GM10266 (cell line): Measurements from ENCODE around the gene CPXM1.
"Not testable (repeated sequence)": the region's sequence is repeated elsewhere in the genome, so short reads cannot be mapped to it uniquely, and the experiment has no call there.

Experiments
- DNase-seq: peaks from one replicate; pipeline ENCODE4 v3.0.0; 2012; ENCODE audit errors: extremely low spot score
- TF ChIP-seq, protein P1 (sequence below): IDR thresholded peaks from 2 replicates; pipeline ENCODE4 v1.5.1; 2012; ENCODE audit warnings: mild to moderate bottlenecking, low read depth; ENCODE audit not compliant: control insufficient read depth, insufficient read depth; ENCODE audit errors: missing control alignments

Gene CPXM1

DNA sequence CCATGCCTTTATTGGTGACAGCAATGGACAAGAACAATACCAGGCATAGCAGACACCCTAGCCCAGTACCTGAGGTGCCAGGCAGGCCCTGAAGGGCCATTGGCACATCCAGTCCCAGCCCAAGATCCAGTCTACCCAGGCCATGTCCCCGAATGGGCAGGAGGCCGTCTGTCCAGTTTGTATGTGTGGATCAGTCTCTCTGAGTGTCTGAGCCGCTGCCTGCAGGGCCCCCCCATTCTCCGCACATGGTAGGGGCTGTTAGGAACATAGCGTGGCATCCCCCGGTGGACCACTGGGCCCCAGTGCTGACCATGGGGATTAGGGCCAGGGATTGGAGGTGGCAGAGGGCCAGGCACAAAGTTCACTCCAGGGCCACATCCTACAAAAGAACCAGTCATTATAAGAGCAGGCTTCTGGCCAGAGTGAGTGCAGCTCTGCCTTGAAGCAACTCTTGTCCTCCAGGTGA, 34.9 kb upstream of the CPXM1 start:
- TF ChIP-seq, protein P1, sequence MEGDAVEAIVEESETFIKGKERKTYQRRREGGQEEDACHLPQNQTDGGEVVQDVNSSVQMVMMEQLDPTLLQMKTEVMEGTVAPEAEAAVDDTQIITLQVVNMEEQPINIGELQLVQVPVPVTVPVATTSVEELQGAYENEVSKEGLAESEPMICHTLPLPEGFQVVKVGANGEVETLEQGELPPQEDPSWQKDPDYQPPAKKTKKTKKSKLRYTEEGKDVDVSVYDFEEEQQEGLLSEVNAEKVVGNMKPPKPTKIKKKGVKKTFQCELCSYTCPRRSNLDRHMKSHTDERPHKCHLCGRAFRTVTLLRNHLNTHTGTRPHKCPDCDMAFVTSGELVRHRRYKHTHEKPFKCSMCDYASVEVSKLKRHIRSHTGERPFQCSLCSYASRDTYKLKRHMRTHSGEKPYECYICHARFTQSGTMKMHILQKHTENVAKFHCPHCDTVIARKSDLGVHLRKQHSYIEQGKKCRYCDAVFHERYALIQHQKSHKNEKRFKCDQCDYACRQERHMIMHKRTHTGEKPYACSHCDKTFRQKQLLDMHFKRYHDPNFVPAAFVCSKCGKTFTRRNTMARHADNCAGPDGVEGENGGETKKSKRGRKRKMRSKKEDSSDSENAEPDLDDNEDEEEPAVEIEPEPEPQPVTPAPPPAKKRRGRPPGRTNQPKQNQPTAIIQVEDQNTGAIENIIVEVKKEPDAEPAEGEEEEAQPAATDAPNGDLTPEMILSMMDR: no peak
- no peak for DNase-seq

DNA sequence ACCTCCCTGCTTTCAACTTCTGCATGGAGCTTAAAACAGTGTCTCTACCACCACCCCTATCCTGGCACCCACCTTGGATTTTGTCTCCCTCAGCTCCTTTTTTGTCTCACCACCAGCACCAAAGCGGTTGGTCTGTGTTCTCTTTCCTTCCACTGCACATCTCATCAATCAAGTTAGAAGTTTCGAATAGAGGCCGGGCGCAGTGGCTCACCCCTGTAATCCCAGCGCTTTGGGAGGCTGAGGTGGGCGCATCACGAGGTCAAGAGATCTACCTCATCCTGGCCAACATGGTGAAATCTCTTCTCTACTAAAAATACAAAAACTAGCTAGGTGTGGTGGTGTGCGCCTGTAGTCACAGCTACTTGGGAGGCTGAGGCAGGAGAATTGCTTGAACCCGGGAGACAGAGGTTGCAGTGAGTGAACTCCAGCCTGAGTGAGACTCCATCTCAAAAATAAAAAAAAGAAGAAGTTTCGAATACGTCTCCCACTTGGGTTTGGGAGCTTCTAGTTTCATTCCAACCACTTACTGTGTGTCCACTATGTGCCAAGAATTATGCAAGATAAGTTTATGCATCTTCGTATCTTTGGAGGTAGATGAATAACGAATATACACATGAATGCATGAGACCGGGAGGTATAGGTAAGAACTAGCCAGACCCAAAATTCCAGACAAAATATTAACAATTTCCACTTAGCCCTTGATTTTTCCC, 34.1 kb upstream of the CPXM1 start:
- TF ChIP-seq, protein P1: no peak

DNA sequence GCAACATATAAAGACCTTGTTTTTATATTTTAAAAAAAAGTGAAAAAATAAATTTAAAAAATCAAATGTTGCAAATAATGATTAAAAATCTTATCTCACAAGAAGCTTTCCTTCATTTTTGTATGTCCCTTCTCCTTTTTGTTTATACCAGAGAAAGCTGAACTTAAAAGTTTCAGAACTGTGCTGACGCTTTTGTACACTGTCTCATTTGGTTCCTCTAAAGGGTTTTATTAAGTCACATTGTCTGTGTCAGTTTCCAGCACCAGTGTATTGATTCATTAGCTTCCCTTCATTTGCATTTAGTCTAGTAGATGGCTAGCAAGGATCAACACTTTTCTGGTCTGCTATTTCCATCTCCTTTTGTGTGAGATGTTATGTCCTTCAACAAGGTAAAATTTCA, 33.3 kb upstream of the CPXM1 start:
- TF ChIP-seq, protein P1: no peak
- DNase-seq: no peak

More for the DNA sequence above, 34.1 kb upstream of the CPXM1 start:
- DNase-seq: no peak

DNA sequence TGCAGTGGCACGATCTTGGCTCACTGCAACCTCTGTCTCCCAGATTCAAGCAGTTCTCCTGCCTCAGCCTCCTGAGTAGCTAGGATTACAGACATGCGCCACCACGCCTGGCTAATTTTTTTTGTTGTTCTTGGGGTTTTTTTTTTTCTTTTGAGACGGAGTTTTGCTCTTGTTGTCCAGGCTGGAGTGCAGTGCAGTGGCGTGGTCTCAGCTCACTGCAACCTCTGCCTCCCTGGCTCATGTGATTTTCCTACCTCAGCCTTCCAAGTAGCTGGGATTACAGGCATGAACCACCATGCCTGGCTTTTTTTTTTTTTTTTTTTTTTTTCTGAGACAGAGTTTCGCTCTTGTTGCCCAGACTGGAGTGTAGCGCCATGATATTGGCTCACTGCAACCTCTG, 30.8 kb upstream of the CPXM1 start:
- DNase-seq: not testable (repeated sequence)

DNA sequence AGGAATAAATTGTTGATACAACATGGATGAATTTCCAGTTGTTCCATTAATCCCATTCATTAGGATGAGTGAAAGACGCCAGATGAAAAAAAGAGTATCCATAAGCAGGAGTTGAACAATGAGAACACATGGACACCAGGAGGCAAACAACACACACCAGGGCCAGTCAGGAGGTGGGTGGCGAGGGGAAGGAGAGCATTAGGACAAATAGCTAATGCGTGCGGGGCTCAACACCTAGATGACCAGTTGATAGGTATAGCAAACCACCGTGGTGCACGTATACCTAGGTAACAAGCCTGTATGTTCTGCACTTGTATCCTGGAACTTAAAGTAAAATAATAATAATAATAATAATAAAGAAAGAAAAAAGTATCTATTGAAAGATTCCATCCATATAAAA, 28.9 kb upstream of the CPXM1 start:
- DNase-seq: no peak
- TF ChIP-seq, protein P1: no peak

DNA sequence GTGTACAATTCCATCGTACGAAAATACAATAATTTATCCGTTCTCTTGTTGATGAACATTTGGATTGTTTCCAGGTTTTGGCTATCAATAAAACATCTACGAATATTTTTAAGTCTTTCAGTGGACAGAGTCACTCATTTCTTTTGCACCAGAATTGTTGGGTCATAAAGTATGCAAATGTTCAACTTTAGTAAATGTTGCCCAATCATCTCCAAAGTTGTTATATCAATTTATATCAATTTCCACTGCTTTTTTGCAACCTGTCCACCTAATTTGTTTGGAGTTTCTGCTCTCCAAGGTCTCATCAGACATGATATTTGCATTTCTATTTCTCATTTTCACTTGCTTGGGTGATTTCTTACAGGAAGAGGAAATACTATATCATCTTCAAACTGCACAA, 26.2 kb upstream of the CPXM1 start:
- TF ChIP-seq, protein P1: no peak
- no peak for DNase-seq

DNA sequence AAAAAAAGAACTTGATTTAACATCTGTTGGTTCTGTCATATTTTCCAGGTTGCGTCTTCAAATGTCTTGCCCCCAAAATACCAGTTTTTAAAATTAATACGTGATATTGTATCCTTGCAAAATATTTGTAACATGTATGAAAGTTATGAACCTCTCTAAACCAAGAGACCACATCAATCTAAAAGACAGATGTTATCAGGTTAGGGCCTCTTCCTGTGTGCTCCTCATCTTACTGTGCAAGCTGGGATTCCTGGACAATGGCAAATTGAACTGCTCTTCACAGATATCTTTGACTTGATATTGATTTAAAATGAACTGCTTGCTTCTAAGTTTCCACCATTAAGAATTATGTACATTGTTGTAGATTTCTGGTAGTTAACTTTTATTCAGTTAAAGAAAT, 25.3 kb upstream of the CPXM1 start:
- peak; percentile 28 for DNase-seq
- TF ChIP-seq, protein P1: no peak

DNA sequence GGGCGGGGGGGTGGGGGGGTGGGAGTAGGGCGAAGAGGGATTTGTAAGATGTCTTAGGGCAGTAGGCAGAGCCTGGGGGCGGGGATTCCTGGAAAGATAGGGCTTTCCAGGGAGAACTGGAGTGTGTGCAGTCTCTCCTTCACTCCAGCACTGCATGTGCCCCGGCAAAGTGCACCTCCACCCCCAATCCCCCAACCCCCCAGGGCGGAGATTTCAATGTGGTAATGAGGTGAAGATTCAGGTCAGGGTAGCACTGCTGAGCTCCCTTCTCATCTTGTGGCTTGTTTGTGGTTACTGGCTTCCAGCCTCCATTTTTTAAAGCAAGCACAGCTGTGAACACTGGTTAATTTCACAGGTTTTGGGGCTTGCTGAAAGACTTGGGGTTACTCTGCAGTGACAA, 21.6 kb upstream of the CPXM1 start:
- TF ChIP-seq, protein P1: no peak

More for the DNA sequence above, 21.6 kb upstream of the CPXM1 start:
- DNase-seq: no peak
